Stimulated activated CD4-positive, alpha-beta T cell treated with anti-CD3 and anti-CD28 coated beads, Interleukin-12 subunit alpha, Interleukin-12 subunit beta, amount 100 ng/mL, for 24 hours (primary cell): ENCODE results near the gene SREK1IP1.
"Not testable (repeated sequence)": the region's sequence is repeated elsewhere in the genome, so short reads cannot be mapped to it uniquely, and the experiment has no call there.

Experiments
- DNase-seq, 2 experiments: peaks; one replicate each; pipeline ENCODE4 v3.0.0-alpha.2; 2020; ENCODE audit warnings: low read depth in 2 of 2

Gene SREK1IP1

DNA sequence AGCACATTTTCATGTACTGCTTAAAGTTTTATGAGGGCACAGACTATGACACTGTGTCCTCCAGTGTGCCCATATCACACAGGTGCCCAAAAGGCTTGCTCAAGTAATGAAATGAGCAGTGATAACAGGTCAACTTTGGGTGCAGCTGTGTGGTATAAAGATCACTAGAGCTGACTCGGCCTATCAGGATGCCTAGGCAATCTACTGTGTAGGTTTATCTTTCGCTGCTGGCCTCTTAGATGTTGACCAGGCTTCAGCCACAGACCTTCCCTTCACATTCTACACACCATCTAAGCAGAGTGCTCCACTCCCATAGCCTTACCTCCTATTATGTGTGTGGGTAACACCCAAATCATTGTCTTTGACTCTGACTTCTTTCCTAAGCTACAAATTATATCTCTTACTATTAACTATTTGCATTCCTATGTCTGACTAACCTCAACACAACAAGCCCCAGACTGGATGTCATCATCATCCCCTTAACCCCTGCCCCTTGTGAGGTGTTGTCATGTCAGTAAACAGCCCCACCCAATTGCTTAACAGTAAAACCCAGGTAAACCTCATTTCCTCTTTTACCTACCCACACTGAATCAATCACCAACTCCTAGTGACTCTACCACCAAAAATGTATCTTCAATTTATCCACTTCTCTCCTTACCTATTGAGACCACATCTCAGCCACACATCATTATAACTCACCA, 2.5 kb downstream of the SREK1IP1 start:
- no peak for DNase-seq

DNA sequence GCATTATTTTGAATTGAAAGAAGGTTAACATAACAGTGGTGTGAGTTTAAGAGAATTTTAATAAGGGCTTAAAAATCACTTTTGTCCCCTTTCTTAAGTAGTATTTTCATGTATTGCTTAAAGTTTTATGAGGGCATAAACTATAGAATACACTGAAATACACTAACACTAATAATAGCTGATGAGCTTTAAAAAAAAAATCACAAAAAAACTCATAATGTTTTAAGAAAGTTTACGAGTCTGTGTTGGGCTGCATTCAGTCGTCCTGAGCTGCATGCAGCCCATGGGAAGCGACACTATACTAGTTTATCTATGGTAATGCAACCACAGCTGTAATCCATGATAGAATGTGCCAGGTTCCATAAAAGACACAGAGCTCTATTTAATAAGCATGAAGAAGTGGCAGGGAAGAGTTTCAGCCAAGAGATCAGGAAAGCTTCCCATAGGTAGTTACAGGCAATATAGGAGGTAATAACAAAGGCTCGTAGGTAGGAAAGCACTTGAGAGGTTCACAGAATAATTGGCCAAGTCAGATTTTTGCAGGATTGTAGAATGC, 4.5 kb downstream of the SREK1IP1 start:
- no peak for DNase-seq

DNA sequence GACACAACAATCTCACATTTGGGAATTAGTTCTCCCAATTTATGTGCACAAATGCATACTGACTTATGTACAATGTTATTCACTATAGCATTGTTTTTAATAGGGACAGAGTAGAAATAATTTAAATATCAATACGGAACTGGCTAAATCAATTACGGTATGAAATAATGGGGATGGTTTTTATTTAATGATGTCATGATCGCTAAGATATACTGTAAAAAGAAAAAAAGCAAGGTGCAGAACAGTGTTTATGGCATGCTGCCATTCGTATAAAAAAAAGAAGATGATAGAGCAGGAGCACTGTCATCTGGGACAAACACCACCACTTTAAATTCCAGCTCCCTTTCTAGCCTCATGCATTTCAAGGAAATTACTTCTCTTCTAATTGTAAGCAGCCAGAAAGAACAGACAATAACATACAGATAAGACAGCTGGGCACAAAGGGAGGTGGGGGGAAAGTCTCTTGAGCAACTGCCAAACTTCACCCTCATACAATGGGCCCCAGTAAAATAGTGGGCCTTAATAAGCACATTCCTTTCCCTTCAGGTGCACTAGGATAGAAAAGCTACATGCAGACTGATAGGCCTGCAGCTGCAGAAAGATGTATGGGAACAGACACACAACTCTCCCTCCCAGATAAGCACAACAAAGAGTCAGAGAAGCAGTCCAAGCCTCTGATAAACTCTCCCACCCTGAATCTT, 8.4 kb downstream of the SREK1IP1 start:
- no peak for DNase-seq

DNA sequence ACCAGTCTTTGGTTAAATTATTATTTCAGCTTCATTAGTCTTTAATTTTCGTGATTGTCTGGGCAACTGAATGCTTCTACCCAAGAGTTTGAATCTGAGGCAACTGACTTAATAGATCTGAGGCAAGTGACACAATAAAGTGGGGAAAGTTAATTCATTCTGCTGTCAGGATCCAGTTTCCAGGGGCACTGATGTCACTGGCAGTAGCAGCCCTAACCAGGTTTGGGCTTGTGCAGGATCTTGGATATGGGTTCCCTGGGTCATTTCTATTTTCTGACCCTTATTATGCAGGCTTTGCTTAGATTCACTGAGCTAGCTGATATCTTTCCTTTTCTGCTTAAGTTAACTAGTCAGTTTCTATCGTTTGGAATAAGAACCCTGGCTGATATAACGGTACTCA, 9.6 kb downstream of the SREK1IP1 start:
- DNase-seq: no peak

DNA sequence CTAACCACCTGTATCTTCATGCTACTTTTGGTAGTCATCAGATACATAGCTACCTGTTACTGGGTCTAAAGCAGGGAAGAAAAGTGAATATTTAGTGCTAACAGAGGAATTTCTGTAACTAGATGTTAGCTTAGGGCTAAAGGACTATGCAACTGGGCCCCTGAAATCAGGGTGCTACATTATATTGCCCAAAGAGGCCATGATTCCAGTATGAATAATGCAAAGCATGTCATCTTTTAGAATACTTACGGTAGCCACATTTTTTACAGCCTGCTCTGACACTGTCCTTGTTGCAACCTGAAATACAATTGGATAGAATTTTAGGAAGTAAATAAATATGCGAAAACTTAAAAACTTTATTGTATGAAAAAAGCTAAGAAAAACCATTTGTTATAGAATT, 14.4 kb downstream of the SREK1IP1 start:
- no peak for DNase-seq

DNA sequence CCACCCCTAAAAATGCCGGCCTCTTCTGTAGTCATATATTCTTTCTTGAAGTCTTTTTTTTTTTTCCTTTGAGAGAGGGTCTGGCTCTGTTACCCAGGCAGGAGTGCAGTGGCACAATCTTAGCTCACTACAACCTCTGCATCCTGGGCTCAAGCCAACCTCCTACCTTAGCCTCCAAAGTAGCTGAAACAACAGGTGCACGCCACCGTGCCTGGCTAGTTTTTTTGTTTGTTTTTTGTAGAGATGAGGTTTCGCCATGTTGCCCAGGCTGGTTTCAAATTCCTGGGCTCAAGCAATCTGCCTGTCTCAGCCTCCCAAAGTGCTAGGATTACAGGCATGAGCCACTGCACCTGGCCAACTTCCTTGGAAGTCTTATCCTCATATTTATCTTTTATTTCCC, 19.1 kb downstream of the SREK1IP1 start:
- no peak for DNase-seq

DNA sequence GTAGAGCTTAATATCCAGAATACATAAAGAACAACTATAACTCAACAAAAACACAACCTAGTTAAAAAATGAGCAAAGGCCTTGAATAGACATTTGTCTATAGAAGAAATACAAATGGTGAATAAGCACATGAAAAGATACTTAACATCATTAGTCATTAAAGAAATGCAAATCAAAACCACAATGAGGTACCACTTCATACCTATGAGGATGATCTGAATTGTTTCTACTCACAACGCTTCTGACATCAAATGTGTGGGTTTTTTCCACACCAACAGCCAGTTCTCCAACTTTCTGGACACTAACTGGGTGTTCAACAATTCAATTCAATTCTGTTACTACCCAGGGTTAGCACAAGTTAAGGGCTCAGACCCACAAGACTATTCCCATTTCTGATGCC, 22.0 kb downstream of the SREK1IP1 start:
- no peak for DNase-seq

DNA sequence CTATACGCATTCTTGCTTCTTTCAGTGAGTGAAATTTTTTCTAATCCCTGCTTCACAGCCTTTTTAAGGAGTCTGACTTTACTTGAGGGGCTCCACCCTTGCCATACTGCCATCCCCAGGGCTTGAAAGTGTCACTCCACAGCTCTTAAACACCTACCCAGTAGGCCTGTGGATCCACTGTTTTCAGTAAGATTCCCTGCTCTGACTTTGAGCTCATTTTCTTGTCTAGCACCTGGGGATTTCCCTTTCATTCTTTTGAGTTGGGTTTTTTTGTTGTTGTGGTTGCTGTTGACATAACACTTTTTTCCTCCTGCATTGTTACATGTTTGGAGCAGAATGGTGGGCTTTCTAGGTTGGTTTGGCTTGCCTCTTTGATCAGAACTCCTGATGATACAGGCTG, 23.6 kb downstream of the SREK1IP1 start:
- no peak for DNase-seq

DNA sequence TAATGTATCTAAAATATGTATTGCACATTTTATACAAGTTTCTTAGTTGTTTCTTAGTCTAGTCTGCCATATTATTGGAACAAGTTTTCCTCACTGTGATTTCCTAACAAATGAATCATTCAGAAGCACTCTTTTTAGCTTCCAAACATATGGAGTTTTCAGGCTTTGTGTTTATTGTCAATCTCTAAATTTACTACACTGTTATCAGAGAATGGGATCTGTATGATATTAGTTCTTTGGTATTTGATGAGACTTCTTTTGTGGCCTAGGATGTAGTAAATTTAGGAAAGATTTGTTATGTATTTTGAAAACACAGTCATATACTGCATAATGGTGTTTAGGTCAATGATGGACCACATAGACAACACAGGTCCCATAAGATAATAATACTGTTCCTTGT, 25.7 kb downstream of the SREK1IP1 start:
- no peak for DNase-seq

DNA sequence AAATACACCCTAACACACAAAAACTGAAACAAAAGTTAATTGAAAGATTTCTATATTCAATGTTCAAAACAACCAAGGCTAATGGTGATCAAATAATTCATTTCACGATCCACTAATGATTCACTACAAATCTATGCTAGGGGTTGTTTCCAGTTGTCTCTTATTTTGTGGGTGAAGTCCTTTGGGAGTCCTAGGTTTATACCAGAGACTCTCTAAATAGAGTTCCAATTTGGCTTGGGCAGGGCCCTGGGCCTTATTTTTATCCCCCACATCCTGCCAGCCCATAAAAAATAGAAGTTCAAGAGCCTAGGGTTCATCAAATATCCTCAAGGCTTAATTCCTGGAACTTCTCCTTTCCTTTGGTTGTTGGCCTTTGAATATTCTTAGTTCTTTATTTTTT, 26.1 kb downstream of the SREK1IP1 start:
- no peak for DNase-seq

DNA sequence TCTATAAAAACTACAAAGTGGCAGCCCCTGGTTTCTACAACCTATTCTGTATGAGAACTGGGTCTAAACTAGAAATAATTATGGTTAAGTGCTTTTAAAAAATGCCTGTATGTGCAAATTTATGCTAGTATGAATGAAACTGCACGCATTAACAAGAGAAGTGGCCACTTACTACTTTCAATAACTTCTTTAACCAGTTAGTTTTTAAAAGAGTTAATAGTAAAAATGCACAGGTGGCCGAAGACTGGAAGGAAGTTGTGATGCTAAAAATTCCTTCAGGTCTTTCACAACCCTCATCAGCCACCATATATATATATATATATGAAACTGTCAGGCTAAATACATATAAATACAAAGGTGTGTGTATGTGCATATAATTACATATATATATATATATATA, 41.3 kb downstream of the SREK1IP1 start:
- DNase-seq: no peak

DNA sequence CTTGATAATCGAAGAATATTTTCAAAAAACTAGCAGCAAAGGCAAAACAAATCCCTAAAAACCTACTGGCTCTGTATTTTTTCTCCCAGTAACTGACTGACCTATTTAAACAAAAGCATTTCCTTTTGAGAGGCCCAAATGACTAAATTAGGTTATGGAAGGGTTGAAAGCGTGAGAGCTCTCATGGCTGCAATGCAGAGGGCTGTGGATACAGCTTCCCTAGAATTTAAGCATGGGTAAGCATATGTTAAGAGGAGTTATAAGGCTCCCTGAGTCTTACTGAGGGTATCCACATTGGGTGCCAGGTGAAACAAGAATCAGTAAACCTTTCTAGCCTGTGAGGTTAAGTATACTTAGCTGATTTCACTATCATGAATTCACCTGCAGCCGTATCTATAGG, 45.9 kb downstream of the SREK1IP1 start:
- no peak for DNase-seq

DNA sequence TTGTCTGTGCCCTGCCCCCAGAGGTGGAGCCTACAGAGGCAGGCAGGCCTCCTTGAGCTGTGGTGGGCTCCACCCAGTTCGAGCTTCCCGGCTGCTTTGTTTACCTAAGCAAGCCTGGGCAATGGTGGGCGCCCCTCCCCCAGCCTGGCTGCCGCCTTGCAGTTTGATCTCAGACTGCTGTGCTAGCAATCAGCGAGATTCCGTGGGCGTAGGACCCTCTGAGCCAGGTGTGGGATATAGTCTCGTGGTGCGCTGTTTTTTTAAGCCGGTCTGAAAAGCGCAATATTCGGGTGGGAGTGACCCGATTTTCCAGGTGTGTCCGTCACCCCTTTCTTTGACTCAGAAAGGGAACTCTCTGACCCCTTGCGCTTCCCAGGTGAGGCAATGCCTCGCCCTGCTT, 54.0 kb downstream of the SREK1IP1 start:
- not testable (repeated sequence) for DNase-seq

DNA sequence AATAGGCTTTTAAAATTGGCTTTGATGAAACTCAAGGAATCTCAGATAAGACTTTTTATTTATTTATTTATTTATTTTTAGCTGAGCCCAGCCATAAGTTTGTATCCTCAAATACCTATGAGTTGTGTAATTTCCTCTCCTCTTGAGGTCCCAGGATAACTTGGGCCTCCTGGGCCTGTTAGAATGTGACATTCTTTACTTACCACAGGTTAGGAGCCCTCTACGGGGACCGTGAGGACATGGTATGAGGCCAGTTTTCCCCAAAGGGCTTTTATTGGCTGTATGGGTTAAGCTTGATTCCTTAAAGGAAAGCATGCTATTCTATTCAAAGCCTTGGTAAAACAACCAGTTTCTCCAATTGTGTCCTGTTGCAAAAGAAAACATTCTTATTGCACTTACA, 61.3 kb downstream of the SREK1IP1 start:
- DNase-seq: no peak

DNA sequence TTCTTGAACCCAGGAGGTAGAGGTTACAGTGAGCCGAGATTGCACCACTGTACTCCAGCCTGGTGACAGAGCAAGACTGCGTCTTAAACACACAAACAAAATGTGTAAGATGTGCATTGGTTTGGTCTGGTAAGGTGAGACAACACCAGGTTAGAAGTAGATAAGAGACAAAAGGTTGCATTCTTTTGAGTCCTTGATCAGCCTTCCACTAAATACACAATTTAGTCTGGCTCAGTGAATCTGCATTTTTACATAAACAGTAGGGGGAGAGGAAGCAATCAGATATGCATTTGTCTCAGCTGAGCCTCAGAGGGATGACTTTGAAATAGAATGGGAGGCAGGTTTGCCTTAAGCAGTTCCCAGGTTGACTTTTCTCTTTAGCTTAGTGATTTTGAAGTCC, 62.4 kb downstream of the SREK1IP1 start:
- DNase-seq: not testable (repeated sequence)

DNA sequence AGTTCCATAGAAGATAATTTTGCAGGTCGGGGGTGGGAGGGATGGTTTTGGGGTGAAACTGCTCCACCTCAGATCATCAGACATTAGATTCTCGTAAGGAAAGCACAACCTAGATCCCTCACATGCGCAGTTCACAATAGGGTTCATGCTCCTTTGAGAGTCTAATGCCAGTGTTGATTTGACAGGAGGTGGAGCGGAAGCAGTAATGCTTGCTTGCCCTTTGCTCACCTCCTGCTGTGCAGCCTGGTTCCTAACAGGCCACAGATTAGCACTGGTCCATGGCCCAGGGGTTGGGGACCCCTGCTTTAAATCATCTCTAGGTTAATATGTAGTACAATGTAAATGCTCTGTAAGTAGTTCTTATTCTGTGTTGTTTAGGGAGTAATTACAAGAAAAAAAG, 67.7 kb downstream of the SREK1IP1 start:
- no peak for DNase-seq

DNA sequence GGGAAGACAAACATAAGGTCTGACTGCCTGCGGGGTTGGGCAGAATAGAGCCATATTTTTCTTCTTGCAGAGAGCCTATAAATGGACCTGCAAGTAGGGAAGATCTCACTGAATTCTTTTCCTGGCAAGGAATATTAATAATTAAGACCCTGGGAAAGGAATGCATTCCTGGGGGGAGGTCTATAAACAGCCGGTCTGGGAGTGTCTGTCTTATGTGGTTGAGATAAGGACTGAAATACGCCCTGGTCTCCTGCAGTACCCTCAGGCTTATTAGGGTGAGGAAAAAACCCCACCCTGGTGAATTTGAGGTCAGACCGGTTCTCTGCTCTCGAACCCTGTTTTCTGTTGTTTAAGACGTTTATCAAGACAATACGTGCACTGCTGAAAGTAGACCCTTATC, 72.1 kb downstream of the SREK1IP1 start:
- DNase-seq: not testable (repeated sequence)

DNA sequence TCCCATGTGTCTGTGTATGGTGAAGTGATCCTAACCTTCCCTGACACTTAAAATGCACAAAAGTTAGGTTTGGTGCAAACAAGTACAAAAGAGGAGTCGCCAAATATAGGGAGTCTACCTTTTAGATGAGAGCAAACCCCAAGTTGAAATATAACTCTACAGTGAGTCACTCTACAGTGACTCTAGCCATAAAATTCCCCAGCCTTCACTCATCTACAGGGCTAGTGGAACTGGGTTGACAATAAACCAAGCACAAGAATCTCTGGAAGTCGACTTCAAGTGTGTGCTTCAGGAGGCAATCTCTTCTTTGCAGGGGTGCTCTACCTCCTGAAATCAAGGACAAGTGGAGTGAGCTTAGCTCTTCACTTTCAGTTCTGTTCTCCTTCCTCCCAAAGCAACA, 74.9 kb downstream of the SREK1IP1 start:
- no peak for DNase-seq

DNA sequence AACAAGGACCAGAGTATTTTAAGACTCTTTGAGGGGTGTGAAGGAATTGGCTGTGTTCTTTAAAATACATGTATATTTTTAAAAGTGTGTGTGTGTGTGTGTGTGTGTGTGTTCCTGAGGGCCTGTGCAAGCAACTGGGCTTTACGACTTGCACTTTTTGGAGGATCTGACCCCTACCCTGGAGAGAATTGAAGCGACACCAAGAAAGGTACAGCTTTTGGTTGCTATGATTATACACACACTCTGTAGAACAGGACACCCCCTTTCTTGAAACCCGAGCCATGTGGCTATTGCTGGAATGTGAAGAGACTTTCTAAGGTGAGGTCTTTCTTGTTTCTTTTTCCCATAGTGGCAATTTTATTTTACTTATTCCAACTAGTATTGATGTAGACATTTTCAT, 77.2 kb downstream of the SREK1IP1 start:
- DNase-seq: no peak

DNA sequence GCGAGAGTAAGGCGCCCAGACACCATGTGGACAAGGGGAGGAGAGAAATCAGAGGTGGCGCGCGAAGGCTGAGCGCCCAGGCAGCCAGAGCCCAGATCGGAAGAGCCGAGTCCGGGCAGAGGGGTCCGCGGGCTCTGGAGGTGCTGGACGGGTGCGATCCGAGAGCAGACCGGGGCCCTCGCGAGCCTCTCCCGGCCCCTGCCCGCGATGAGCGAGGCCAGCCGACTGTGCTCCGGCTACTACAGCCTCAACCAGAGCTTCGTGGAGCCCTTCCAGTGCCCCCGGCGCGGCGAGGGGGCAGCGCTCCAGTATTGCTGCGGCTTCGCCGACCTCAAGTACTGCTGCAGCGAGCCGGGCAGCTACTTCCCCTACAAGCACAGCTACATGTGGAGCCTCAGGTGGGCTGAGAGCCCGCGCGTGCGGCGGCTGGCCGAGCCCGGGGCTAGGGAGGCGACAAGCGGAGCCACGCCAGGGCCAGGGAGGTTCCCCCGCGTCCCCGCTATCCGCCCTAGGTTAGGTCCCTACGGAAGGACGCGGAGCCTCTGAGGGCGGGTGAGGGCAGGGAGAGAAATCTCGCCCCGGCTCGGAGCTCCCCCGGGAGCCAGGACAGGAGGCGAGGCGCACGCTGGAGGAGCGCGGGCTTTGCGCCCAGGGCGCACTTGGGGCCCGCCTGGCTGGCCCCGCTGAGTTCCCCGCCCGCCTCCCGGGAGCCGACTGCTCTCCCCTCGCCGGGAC, 77.9 kb downstream of the SREK1IP1 start, which contains the start of gene SHISAL2B:
Gene SHISAL2B (plus strand): TSS at position 87 of the 735 bp plus-strand sequence. CDS start 121 bp downstream, at position 208.
- DNase-seq: no peak

DNA sequence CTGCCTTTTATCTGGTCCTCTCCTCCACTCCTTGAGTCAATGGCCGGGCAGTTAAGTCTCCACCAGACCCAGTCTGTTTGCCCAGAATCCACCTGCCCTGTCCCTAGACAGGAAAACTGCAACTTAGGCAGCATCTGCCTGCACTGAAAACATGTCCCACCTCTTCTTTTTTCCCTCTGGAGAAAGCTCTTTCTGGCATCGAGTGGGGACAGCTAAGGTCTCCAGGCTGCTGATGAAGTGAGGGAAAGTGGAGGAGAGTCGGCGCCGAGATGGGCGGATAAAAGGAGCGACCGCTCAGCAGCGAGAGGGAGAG, 78.4 kb downstream of the SREK1IP1 start:
- no peak for DNase-seq

DNA sequence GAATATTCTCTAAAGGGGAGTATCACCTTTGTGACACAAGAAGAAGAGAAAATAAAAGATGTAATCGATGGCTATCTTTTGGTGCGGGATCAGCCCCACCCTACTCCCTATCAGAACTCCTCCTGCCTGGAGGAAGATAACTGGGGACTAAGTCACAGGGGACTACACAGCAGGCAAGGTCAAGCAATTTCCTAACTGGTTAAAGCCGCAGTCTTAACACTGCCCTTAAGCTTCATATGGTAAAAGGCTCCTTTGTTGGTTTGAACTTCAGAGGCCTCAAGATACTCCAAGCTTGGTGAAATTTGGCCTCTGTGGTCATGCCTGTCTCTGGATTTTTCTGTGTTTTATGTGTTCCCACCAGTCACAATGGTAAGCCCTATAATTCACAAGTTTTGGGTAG, 79.5 kb downstream of the SREK1IP1 start:
- DNase-seq: no peak

DNA sequence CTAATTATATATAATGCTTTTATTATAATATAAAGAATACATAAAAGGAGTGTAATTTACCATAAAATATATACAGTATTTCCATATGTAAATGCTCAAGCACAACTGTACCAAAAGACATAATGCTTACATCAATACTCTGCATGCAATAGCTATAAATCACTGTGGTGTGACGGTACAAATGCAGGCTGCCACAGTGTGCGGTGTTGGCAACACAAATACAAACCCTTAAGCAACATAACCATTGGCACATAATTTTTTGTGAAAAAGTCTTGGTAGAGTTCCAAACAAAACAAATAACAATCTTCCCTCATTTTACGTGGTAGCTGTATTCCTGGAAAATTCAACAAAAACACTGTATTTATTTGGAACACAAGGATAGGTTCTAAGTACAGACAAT, 80.1 kb downstream of the SREK1IP1 start:
- DNase-seq: no peak
